ENCODE measurements around the gene DMKN. TPM values are rescaled to one million over a fixed set of nuclear protein-coding genes. Genes with fewer than 3 reads are reported as not detected.

DMKN gene
- total RNA-seq, 1 experiment from 2014 or later: 5.6 TPM

- BruUV-seq (replicated peaks): no TSS peak
- H3K4me3 ChIP-seq (ENCODE audit: low read depth in 2 of 2, low read length in 2 of 2): no peak overlapping the region
- peaks cover 6% of the 10 kb centered on the region; the same call in 1 of the 2 replicates for H3K4me1 ChIP-seq (ENCODE audit: control insufficient read depth, insufficient read depth, low read length)
- no peaks in the 10 kb centered on the region for H3K36me3 ChIP-seq (ENCODE audit: control insufficient read depth, insufficient read depth, low read length)
- ChIA-PET CTCF (interaction anchor here (0.6 to 1.1 kb wide), 4 partner anchors 41 to 266 kb away, joined by 3 to 8 read pairs (median 4); no protein-coding TSS in a partner anchor), POLR2A (interaction anchor here (0.6 kb wide), 1 partner anchor 192 kb away, joined by 16 read pairs; no protein-coding TSS in a partner anchor)
- in situ Hi-C loops (cut with HindIII; ENCODE audit: low pct_unique_long_range_greater_than_20kb, low sequenced_read_pairs): no loop called here
- TF ChIP-seq CTCF (IDR thresholded peaks at IDR 0.05): peak; percentile 88
- peak in 1 of 2 experiments; percentile 11; a peak in 1 of 4 replicates for TF ChIP-seq REST (IDR thresholded peaks at IDR 0.05; ENCODE audit: insufficient read depth in 1 of 2, low read depth in 2 of 2, low read length in 1 of 2)
- TF ChIP-seq SIN3A (IDR thresholded peaks at IDR 0.05; ENCODE audit: borderline replicate concordance, insufficient read depth, low read depth, low read length): no peak
- TF ChIP-seq POLR2AphosphoS5 (IDR thresholded peaks at IDR 0.05; ENCODE audit: low read depth, low read length): no peak
- TF ChIP-seq TCF7L2 (IDR thresholded peaks at IDR 0.05; ENCODE audit: low read depth, low read length): no peak
- intact Hi-C loops (cut with micrococcal nuclease; ENCODE audit: unreplicated experiment): loop anchor here (10.0 kb wide), 1 partner anchor 159 kb away; the partner anchor contains the start of gene KMT2B
- no peak for DNase-seq (ENCODE audit: low read depth, low spot score)
- H3K27me3 ChIP-seq (ENCODE audit: control insufficient read depth, insufficient read depth, low read length): peaks cover 3% of the 10 kb centered on the region; the same call in 1 of the 2 replicates
- peak; percentile 57 for ATAC-seq
- H3K27ac ChIP-seq (ENCODE audit: low read length): no peak overlapping the region
- no peaks in the 10 kb centered on the region for H3K9me3 ChIP-seq (ENCODE audit: control insufficient read depth, insufficient read depth, low read depth, low read length)
These were observed 42.0 kb upstream of the DMKN start for GRCh38 chr19:35555301-35556005.

DNA sequence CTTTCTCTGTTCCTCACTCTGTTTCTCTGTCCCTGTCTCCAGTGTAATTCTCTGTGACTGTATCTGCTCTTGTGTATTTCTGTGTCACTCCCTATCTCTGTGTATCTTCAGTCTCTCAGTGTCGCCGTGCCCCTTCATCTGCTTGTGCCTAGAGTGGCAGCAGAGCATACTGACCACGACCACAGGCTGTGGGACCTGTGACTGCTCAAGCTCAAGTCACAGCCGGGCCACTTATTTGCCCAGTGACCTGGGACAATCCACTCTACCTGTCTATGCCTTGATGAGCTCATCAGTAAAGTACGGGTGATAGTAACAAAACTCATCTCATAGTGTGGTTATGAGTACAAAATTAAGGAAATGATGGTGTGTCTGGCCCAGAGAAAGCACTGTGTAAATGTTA lies 40.6 kb upstream of the DMKN start:
- Histone ChIP-seq H3K9me3 (ENCODE audit: control insufficient read depth, insufficient read depth, low read depth, low read length) (no peaks in the 10 kb centered on the region), H3K27me3 (ENCODE audit: control insufficient read depth, insufficient read depth, low read length) (peaks cover 1% of the 10 kb centered on the region; the same call in 1 of the 2 replicates), H3K27ac (ENCODE audit: low read length) (no peak overlapping the region), H3K36me3 (ENCODE audit: control insufficient read depth, insufficient read depth, low read length) (no peaks in the 10 kb centered on the region), H3K4me1 (ENCODE audit: control insufficient read depth, insufficient read depth, low read length) (peaks cover 5% of the 10 kb centered on the region; the same call in 1 of the 2 replicates), H3K4me3 (ENCODE audit: low read depth in 2 of 2, low read length in 2 of 2) (no peak overlapping the region)
- DNase-seq (ENCODE audit: low read depth, low spot score): no peak
- ATAC-seq: no peak
- TF ChIP-seq POLR2AphosphoS5 (IDR thresholded peaks at IDR 0.05; ENCODE audit: low read depth, low read length) (no peak), SIN3A (IDR thresholded peaks at IDR 0.05; ENCODE audit: borderline replicate concordance, insufficient read depth, low read depth, low read length) (no peak), REST (IDR thresholded peaks at IDR 0.05; ENCODE audit: insufficient read depth in 1 of 2, low read depth in 2 of 2, low read length in 1 of 2) (no peak), TCF7L2 (IDR thresholded peaks at IDR 0.05; ENCODE audit: low read depth, low read length) (no peak), CTCF (IDR thresholded peaks at IDR 0.05) (no peak)
- CTCF ChIA-PET: no interaction called here
- in situ Hi-C loops (cut with HindIII; ENCODE audit: low pct_unique_long_range_greater_than_20kb, low sequenced_read_pairs): no loop called here
- intact Hi-C loops (cut with micrococcal nuclease; ENCODE audit: unreplicated experiment): loop anchor here (10.0 kb wide), 1 partner anchor 161 kb away; the partner anchor contains the start of gene KMT2B
- BruUV-seq (replicated peaks): no TSS peak
- POLR2A ChIA-PET: no interaction called here

Data from Panc1 (cell line).